Subcutaneous abdominal adipose tissue (tissue), 5 donors: ENCODE data around the gene TUBB4A.

ENCODE experiments used
- H3K27ac ChIP-seq: one replicate; pipeline ENCODE4 v1.7.0; 2013; ENCODE audit warnings: low read depth, mild to moderate bottlenecking, inconsistent platforms, low read length, moderate library complexity
- H3K27me3 ChIP-seq, 5 donors: one replicate each; pipeline ENCODE4 v1.7.0; 2013; ENCODE audit warnings: low read length in 5 of 5, inconsistent platforms in 1 of 5; ENCODE audit not compliant: control insufficient read depth in 5 of 5, insufficient read depth in 4 of 5
- H3K36me3 ChIP-seq, 5 donors: one replicate each; pipeline ENCODE4 v1.7.0; 2013; ENCODE audit warnings: low read length in 5 of 5; ENCODE audit not compliant: control insufficient read depth in 5 of 5, insufficient read depth in 5 of 5
- H3K4me1 ChIP-seq, 5 donors: one replicate each; pipeline ENCODE4 v1.7.0; 2013; ENCODE audit warnings: low read length in 5 of 5, mild to moderate bottlenecking in 3 of 5, moderate library complexity in 1 of 5; ENCODE audit not compliant: control insufficient read depth in 5 of 5, insufficient read depth in 5 of 5
- H3K4me3 ChIP-seq, 5 donors: one replicate each; pipeline ENCODE4 v1.7.0; 2013; ENCODE audit warnings: low read length in 5 of 5, low read depth in 1 of 5
- H3K9ac ChIP-seq, 5 donors: one replicate each; pipeline ENCODE4 v1.7.0; 2013; ENCODE audit warnings: low read length in 5 of 5, mild to moderate bottlenecking in 4 of 5, moderate library complexity in 3 of 5
- H3K9me3 ChIP-seq, 5 donors: one replicate each; pipeline ENCODE4 v1.7.0; 2013; ENCODE audit warnings: low read length in 5 of 5; ENCODE audit not compliant: control insufficient read depth in 5 of 5
- donor health status: healthy.
- donor health status: healthy.
- donor health status: healthy.
- donor health status: healthy.
- donor health status: healthy.

The TUBB4A gene

GRCh38 chr19:6446452-6446851 is 55.7 kb downstream of the TUBB4A start:
- H3K9ac ChIP-seq, result no peak overlapping the region
- H3K27ac ChIP-seq, result no peak overlapping the region
- H3K4me1 ChIP-seq, result no peaks in the 10 kb centered on the region
- H3K4me3 ChIP-seq, result no peak overlapping the region
- peaks cover 0 to 13% (median 2%) of the 10 kb centered on the region in 5 donors for H3K36me3 ChIP-seq
- no peaks in the 10 kb centered on the region for H3K27me3 ChIP-seq
- peaks cover 0 to 3% (median 0%) of the 10 kb centered on the region in 5 donors for H3K9me3 ChIP-seq
